ENCODE measurements around the gene CBX5.
A peak's percentile ranks its signal among the peaks of the same experiment; 100 is the strongest.

The CBX5 gene

DNA sequence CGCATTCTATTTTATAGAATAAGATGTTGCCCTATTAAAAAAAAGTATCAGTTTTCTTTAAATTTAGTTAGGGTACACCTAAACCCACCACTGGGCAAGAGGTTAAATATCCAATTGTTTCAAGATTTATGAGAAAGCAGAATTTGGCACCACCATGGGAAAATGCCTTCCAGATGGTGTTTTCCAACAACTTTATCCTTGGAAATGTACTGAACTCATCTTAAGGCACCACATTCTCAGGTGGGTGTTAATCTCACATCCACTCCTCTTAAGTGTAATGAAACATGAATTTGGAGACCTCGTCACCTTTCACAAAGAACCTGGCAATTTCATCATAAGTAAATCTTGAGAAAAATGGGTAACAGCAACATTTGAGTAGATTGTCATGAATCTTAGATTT is 13.1 kb downstream of the CBX5 start:
- TF ChIP-seq, protein P1, sequence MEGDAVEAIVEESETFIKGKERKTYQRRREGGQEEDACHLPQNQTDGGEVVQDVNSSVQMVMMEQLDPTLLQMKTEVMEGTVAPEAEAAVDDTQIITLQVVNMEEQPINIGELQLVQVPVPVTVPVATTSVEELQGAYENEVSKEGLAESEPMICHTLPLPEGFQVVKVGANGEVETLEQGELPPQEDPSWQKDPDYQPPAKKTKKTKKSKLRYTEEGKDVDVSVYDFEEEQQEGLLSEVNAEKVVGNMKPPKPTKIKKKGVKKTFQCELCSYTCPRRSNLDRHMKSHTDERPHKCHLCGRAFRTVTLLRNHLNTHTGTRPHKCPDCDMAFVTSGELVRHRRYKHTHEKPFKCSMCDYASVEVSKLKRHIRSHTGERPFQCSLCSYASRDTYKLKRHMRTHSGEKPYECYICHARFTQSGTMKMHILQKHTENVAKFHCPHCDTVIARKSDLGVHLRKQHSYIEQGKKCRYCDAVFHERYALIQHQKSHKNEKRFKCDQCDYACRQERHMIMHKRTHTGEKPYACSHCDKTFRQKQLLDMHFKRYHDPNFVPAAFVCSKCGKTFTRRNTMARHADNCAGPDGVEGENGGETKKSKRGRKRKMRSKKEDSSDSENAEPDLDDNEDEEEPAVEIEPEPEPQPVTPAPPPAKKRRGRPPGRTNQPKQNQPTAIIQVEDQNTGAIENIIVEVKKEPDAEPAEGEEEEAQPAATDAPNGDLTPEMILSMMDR (conservative IDR thresholded peaks at IDR 0.05), result no peak
- H3K27ac ChIP-seq, result no peak overlapping the region

DNA sequence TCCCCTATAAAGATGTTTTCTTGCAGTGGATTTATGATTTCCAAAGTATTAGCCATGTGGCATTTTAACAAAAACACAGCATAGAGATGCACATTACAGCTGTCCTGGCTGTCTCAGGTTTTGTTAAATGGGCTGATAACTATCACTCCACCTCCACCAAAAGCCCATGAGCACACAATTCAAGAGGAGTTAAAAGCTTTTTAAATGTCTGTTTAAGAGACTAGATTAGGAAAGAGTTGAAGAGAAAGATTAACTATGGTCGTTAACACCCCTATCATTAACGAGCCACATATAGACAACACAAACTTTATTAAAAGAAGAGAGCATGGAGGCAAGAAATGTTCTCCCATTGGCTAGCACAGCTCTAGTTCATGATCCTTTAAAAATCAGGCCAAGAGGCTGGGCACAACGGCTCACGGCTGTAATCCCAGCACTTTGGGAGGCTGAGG is 14.5 kb downstream of the CBX5 start:
- no peak overlapping the region for H3K27ac ChIP-seq
- TF ChIP-seq, protein P1 (conservative IDR thresholded peaks at IDR 0.05), result no peak

DNA sequence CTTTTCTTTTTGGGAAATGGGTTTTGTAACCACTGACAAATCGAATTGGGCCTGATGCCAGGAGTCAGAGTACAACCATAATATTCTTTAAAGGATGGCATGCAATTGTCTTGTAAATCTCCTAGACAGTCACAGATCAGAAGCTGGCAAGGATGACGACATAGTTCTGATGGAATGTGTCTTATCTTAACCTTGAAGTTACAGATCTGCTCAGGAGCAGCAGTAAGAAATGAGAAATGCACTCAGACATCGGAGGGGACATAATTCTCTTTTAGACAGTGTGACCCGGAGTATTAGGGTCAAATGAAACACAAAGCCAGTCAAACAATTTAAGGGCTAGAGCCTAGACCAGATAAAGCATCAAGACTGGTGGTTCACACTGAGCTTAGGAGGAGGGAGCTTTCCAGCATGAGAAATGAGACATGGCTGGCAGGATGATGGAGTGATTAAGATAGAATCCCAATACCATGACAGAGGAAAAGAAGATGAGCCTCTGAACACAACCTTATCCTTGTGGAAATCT is 17.5 kb downstream of the CBX5 start:
- TF ChIP-seq, protein P1 (conservative IDR thresholded peaks at IDR 0.05), result no peak
- H3K27ac ChIP-seq, result peak overlapping the region; percentile 30

DNA sequence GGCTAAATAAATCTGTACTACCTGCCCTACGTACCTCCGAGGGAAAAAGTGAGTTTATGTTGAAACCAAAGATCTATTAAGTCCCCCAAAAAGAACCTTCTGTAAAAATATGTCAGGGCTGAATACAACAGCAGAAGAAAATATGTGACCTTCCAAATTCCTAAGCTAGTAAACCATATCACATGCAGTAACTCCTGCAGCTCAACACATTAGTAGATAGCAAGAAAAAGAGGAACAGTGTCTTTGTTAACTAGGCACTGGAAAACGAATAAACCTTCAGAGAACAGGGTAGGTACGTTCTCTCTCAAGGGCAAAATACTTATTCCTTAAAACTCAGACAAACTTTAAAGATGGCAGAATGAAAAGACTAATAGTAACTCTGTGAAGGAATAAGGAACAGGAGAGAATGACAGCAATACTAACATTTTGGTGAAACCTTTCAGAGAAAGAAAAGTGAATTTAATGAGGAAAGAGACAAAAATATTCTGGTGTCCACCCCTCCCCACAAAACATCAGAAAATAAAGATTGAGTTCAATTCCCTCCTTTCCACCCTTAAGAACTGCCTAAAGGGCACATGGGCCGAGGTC is 18.0 kb downstream of the CBX5 start:
- H3K27ac ChIP-seq, result peak overlapping the region; percentile 30; the same call in 1 of the 2 replicates
- TF ChIP-seq, protein P1 (conservative IDR thresholded peaks at IDR 0.05), result no peak

DNA sequence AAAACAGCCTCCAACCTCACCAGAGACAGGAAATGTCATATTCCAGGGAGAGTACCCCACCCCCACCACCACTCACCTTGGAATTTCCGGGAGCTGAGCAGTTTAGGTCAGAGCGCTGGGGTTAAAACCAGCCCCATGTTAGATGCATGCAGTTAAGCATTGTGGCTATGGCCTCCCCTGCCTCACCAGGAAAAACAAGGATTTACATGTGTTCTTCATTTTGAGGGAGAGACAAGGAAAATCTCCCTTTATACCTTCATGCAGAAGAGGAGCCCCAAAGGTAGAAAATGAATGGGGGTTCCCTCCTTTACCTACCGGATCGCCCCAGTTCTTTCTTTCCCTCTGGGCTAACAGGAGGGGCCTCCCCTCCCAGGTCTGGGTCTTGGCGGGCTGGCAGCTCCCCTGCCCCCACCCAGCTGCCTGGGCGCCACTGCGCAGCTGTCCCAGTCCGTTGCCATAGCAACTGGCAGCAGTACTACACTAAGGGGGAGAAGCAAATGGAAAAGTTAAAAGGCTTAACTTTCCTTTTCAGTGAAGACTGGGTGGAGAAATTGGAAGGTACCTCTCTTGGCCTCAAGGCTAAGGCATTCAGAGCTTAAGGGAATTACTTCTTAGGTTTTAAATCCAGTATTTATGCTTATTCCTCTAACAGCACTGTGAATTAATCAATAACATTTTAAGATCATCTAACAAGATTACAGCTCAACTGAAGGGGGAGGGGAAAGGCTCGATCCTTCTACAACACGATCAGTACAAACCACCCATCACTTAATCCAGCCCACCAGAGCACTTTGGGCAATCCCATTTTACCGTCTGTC is 20.5 kb downstream of the CBX5 start:
- peak overlapping the region; percentile 39; the same call in 1 of the 2 replicates for H3K27ac ChIP-seq
- TF ChIP-seq, protein P1 (conservative IDR thresholded peaks at IDR 0.05), result no peak

DNA sequence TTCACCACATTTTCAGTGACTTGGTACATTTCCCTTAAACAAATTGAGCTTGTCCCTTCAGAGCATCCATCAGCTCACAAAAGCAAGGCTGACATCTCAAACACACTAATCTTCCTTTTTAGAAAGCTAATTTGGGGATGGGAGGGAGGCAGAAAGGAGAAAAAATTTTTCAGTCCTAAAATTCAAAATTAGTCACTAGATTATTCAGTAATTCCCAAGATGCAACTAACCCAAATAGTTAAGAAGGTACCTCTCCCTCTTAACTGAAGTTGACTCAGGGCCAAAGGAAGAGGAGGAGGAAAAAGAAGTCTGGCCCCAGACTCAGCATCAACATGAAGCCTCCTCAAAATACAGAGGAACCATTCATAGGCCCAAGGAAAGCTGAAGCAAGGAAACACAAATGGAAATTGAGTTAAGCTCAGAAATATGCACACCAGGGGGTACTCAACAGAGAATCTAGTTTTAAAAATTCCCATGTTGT is 21.7 kb downstream of the CBX5 start:
- H3K27ac ChIP-seq, result no peak overlapping the region

DNA sequence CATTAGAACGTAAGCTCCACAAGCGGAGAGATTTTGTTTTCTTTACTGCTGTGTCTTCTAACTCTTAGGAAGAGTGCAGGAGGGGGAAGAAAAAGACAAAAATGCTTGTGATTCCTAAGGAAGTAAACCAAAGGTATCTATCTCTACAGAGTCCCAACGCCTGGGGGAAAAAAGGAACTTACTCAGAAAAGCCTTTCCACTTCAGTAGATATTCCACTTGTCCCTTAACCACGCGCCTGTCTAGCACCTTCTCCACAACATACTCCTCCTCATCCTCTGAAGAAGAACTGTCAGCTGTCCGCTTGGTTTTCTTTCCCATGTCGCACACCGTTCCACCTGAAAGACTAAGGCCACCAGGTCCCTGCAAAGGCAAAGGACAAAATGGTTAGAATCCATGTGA is 22.6 kb downstream of the CBX5 start:
- TF ChIP-seq, protein P1 (conservative IDR thresholded peaks at IDR 0.05), result no peak
- H3K27ac ChIP-seq, result no peak overlapping the region

More for the DNA sequence above, 21.7 kb downstream of the CBX5 start:
- TF ChIP-seq, protein P1 (conservative IDR thresholded peaks at IDR 0.05), result no peak
